WTC11 (cell line): ENCODE measurements around the gene SCYGR3.

Experiments
- CTCF ChIP-seq: fragments of 200-600 bp; IDR thresholded peaks from 2 replicates; pipeline ENCODE4 v1.8.0; 2022; ENCODE audit warnings: antibody characterized with exemption
- ELF4 ChIP-seq: sonication (generic); formaldehyde crosslinking; IDR thresholded peaks from 2 replicates; pipeline ENCODE4 v1.8.1; 2022; ENCODE audit warnings: low read depth, mild to moderate bottlenecking, moderate library complexity, missing genetic modification reagents
- ESRRA ChIP-seq: sonication (generic); formaldehyde crosslinking; IDR thresholded peaks from 2 replicates; pipeline ENCODE4 v1.8.1; 2022; ENCODE audit warnings: mild to moderate bottlenecking, missing genetic modification reagents, borderline replicate concordance
- MAX ChIP-seq: sonication (generic); formaldehyde crosslinking; IDR thresholded peaks from 2 replicates; pipeline ENCODE4 v1.8.0; 2022; ENCODE audit warnings: mild to moderate bottlenecking, missing genetic modification reagents
- RELA ChIP-seq: sonication (generic); formaldehyde crosslinking; IDR thresholded peaks from 2 replicates; pipeline ENCODE4 v1.8.1; 2022; ENCODE audit warnings: missing genetic modification reagents, mild to moderate bottlenecking, borderline replicate concordance
- USF2 ChIP-seq: sonication (generic); formaldehyde crosslinking; IDR thresholded peaks from 2 replicates; pipeline ENCODE4 v1.8.1; 2023; ENCODE audit warnings: mild to moderate bottlenecking, missing genetic modification reagents, moderate library complexity
- ZMAT4 ChIP-seq: fragments of 250-450 bp; sonication (Bioruptor Pico); IDR thresholded peaks from 2 replicates; pipeline ENCODE4 v1.9.0; 2021; ENCODE audit warnings: mild to moderate bottlenecking
- ZNF138 ChIP-seq: sonication (generic); formaldehyde crosslinking; conservative IDR thresholded peaks from 2 replicates; pipeline ENCODE4 v1.8.1; 2022; ENCODE audit warnings: mild to moderate bottlenecking, moderate library complexity, missing genetic modification reagents
- TF ChIP-seq, protein P1 (sequence below): sonication (generic); formaldehyde crosslinking; conservative IDR thresholded peaks from 2 replicates; pipeline ENCODE4 v1.8.1; 2022; ENCODE audit warnings: mild to moderate bottlenecking, missing genetic modification reagents

DNA sequence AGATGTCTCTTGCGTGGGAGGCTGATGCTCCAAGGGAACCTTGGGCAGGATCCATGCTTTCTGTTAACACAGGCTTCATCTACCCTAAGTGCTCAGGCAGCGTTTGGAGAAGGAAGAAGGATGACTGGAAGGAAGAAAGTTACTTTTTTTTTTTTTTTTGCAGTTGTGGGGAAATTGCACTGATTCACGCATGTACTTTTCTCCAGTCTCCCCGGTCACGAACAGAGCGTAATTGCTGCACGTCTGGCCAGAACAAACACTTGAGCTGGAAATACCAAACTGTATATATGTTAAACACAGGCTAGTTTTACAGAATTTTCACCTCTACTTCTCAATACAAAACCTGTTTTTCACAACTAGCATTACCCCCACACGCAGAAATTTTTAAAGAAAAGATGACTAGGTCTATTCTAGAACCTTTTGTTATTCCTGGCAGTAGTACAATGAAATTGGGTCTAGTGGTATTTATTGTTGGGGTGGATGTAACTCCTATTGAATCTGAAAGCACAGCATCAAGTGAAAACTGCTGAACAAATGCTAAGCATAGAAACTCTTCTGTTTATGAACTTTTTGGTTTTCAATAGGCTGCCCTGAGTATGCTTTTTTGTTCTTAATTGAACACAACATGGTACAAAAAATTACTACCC is 42.7 kb upstream of the SCYGR3 start:
- no peak for TF ChIP-seq ZMAT4 (CRISPR knock-in tag)
- no peak for TF ChIP-seq CTCF
- TF ChIP-seq ESRRA (CRISPR knock-in tag), result no peak
- TF ChIP-seq ZNF138, result no peak
- no peak for TF ChIP-seq USF2 (CRISPR knock-in tag)
- no peak for TF ChIP-seq RELA (CRISPR knock-in tag)
- TF ChIP-seq, protein P1, sequence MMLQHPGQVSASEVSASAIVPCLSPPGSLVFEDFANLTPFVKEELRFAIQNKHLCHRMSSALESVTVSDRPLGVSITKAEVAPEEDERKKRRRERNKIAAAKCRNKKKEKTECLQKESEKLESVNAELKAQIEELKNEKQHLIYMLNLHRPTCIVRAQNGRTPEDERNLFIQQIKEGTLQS (CRISPR knock-in tag), result no peak
- TF ChIP-seq MAX (CRISPR knock-in tag), result no peak
- TF ChIP-seq ELF4 (CRISPR knock-in tag), result no peak
